Measurements from ENCODE around the gene VIPR2. TPM values are rescaled to one million over a fixed set of nuclear protein-coding genes. Genes with fewer than 3 reads are reported as not detected.
"Not testable (repeated sequence)": the region's sequence is repeated elsewhere in the genome, so short reads cannot be mapped to it uniquely, and the experiment has no call there.

VIPR2 gene, protein sequence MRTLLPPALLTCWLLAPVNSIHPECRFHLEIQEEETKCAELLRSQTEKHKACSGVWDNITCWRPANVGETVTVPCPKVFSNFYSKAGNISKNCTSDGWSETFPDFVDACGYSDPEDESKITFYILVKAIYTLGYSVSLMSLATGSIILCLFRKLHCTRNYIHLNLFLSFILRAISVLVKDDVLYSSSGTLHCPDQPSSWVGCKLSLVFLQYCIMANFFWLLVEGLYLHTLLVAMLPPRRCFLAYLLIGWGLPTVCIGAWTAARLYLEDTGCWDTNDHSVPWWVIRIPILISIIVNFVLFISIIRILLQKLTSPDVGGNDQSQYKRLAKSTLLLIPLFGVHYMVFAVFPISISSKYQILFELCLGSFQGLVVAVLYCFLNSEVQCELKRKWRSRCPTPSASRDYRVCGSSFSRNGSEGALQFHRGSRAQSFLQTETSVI
- total RNA-seq = 1 to 10 TPM in 1 of 2 experiments, under 1 TPM in 1; 0.83 to 1.7 TPM

- Mint-ChIP-seq H3K27me3 (ENCODE audit: low read depth) (peaks cover 44% of the 10 kb centered on the region), H3K36me3 (ENCODE audit: low read depth) (no peaks in the 10 kb centered on the region), H3K9me3 (no peaks in the 10 kb centered on the region), H3K4me1 (ENCODE audit: low read depth) (peaks cover 4% of the 10 kb centered on the region), H3K4me3 (peak within 1 kb of the TSS; percentile 72), H3K27ac (no peak within 1 kb of the TSS)
- intact Hi-C loops (cut with micrococcal nuclease) = loop anchor here (2.0 to 5.0 kb wide), 2 partner anchors 52 to 143 kb away; no protein-coding TSS in a partner anchor
- CTCF ChIA-PET = interaction anchor here (1.4 kb wide), 1 partner anchor 168 kb away, joined by 3 read pairs; no protein-coding TSS in a partner anchor
- DNase-seq = peak; percentile 42
Observed at GRCh38 chr7:159144758-159145489, at the start of gene VIPR2. Gene VIPR2, minus strand, starts transcription at chr7:159144867. Its CDS starts 96 bp downstream, at chr7:159144771.

GRCh38 chr7:159193543-159194090, 49.0 kb upstream of the VIPR2 start:
- Mint-ChIP-seq H3K4me3 (no peak overlapping the region), H3K27me3 (ENCODE audit: low read depth) (no peaks in the 10 kb centered on the region), H3K4me1 (ENCODE audit: low read depth) (peaks cover 28% of the 10 kb centered on the region), H3K9me3 (no peaks in the 10 kb centered on the region), H3K36me3 (ENCODE audit: low read depth) (no peaks in the 10 kb centered on the region), H3K27ac (no peak overlapping the region)
- intact Hi-C loops (cut with micrococcal nuclease) = no loop called here
- CTCF ChIA-PET = no interaction called here
- DNase-seq = no peak

DNA sequence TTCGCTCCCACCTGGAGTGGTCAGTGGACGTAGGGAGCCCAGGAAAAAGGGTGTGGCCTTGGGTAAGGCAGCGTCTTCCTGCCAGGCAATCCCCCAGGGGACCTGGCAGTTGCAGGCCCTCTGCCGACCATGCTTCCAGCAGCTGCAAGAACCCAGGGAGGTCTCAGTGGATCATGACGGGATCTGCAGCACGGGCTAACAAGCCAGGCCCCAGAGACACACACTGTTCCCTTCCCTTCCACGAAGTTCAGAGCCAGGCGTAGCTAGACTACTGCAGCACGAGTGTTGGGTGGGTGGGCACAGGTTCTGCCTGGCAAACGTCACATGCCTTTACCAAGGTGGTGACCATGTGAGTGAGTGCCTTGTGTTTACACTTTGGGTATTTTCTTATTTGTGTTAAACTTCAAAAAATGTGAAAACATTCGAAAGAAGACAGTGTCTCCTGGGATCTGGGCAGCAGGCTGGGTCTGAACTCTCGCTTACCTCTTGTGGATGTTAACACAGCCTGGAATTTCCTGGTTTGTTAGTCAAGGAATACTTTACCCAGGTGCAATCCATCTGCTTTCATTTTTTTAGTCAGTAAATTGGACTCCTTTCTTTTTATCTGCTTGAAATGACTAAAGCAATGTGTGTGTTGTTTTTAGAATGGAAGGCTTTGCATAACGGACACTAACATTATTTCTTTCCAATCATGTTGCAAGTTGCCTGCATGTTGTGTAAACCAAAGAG, 48.2 kb upstream of the VIPR2 start:
- Mint-ChIP-seq H3K27ac (no peak overlapping the region), H3K36me3 (ENCODE audit: low read depth) (no peaks in the 10 kb centered on the region), H3K4me3 (no peak overlapping the region), H3K4me1 (ENCODE audit: low read depth) (peaks cover 25% of the 10 kb centered on the region), H3K9me3 (no peaks in the 10 kb centered on the region), H3K27me3 (ENCODE audit: low read depth) (no peaks in the 10 kb centered on the region)
- DNase-seq = no peak
- CTCF ChIA-PET = interaction anchor here (1.3 kb wide), 1 partner anchor 9 kb away, joined by 4 read pairs; no protein-coding TSS in a partner anchor
- intact Hi-C loops (cut with micrococcal nuclease) = no loop called here

- CTCF ChIA-PET = interaction anchor here (1.3 kb wide), 1 partner anchor 8 kb away, joined by 4 read pairs; no protein-coding TSS in a partner anchor
- intact Hi-C loops (cut with micrococcal nuclease) = no loop called here
- H3K36me3 Mint-ChIP-seq (ENCODE audit: low read depth) = no peaks in the 10 kb centered on the region
- no peak overlapping the region for H3K4me3 Mint-ChIP-seq
- H3K9me3 Mint-ChIP-seq = no peaks in the 10 kb centered on the region
- H3K27me3 Mint-ChIP-seq (ENCODE audit: low read depth) = no peaks in the 10 kb centered on the region
- no peak overlapping the region for H3K27ac Mint-ChIP-seq
- H3K4me1 Mint-ChIP-seq (ENCODE audit: low read depth) = peaks cover 16% of the 10 kb centered on the region
- DNase-seq = no peak
Observed at GRCh38 chr7:159192013-159192412, 47.3 kb upstream of the VIPR2 start.

DNA sequence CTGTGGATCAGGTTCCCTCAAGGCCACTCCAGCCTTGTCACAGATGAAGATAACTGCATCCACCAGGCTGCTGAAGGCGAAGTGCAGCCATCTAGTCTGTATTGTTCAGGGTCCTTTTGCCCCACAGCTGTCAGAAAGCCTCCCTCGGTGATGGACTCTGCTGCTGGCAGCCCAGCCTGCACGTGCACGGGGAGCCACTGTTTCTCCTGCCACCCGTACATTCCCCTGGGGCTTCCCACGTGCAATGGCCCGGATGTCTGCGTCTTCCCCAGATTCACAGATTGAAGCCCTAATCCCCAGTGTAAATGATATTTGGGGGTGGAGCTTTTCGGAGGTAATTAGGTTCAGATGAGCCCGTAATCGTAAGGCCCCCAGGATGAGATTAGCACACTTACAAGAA, 46.6 kb upstream of the VIPR2 start:
- Mint-ChIP-seq H3K27me3 (ENCODE audit: low read depth) (peaks cover 7% of the 10 kb centered on the region), H3K4me3 (no peak overlapping the region), H3K36me3 (ENCODE audit: low read depth) (no peaks in the 10 kb centered on the region), H3K27ac (no peak overlapping the region), H3K9me3 (no peaks in the 10 kb centered on the region), H3K4me1 (ENCODE audit: low read depth) (peaks cover 10% of the 10 kb centered on the region)
- CTCF ChIA-PET = no interaction called here
- intact Hi-C loops (cut with micrococcal nuclease) = no loop called here
- no peak for DNase-seq

- no peak for DNase-seq
- H3K9me3 Mint-ChIP-seq = peaks cover 3% of the 10 kb centered on the region
- H3K36me3 Mint-ChIP-seq (ENCODE audit: low read depth) = peaks cover 4% of the 10 kb centered on the region
- H3K27me3 Mint-ChIP-seq (ENCODE audit: low read depth) = peaks cover 22% of the 10 kb centered on the region
- H3K4me1 Mint-ChIP-seq (ENCODE audit: low read depth) = no peaks in the 10 kb centered on the region
- no peak overlapping the region for H3K4me3 Mint-ChIP-seq
- H3K27ac Mint-ChIP-seq = no peak overlapping the region
- intact Hi-C loops (cut with micrococcal nuclease) = no loop called here
- CTCF ChIA-PET = no interaction called here
Observed at GRCh38 chr7:159188011-159188410, 43.3 kb upstream of the VIPR2 start.

GRCh38 chr7:159179241-159179640, 34.6 kb upstream of the VIPR2 start:
- Mint-ChIP-seq H3K27me3 (ENCODE audit: low read depth) (peaks cover 4% of the 10 kb centered on the region), H3K4me3 (no peak overlapping the region), H3K9me3 (peaks cover 2% of the 10 kb centered on the region), H3K4me1 (ENCODE audit: low read depth) (peaks cover 8% of the 10 kb centered on the region), H3K36me3 (ENCODE audit: low read depth) (no peaks in the 10 kb centered on the region), H3K27ac (no peak overlapping the region)
- intact Hi-C loops (cut with micrococcal nuclease) = no loop called here
- CTCF ChIA-PET = no interaction called here
- DNase-seq = no peak

DNA sequence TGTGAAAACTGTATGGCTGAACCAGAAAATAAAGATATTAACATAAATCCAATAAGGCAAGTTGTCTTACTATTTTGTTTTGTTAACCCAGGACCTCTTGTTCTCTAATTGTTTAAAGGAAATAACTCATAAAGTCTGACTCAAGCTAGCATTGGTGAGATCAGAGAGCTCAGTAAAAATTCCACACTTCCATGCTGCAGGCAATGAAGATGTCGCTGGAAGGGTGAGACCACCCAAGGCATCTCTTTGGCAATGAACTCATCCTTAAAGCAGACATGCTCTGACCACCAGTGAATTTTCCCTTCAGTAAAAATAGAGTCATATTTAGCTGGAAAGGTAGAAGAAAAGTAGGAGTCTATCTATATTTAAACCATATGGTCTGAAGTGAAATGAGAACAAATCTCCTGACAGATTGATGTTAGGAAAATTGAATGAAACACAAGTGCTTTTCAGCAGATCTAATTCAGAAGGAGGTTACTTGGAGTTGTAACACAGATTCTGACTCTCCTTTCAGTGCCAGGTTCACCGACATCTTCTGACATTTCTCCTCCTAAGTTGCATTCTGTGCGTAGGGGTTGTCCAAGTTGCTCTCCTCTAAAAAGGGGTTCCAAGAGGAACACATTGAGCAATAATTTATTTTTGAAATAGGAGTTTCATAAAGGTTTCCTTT, 32.8 kb upstream of the VIPR2 start:
- no peak for DNase-seq
- Mint-ChIP-seq H3K4me1 (ENCODE audit: low read depth) (peaks cover 10% of the 10 kb centered on the region), H3K27me3 (ENCODE audit: low read depth) (peaks cover 7% of the 10 kb centered on the region), H3K9me3 (peaks cover 4% of the 10 kb centered on the region), H3K4me3 (no peak overlapping the region), H3K36me3 (ENCODE audit: low read depth) (no peaks in the 10 kb centered on the region), H3K27ac (no peak overlapping the region)
- CTCF ChIA-PET = no interaction called here
- intact Hi-C loops (cut with micrococcal nuclease) = no loop called here

DNA sequence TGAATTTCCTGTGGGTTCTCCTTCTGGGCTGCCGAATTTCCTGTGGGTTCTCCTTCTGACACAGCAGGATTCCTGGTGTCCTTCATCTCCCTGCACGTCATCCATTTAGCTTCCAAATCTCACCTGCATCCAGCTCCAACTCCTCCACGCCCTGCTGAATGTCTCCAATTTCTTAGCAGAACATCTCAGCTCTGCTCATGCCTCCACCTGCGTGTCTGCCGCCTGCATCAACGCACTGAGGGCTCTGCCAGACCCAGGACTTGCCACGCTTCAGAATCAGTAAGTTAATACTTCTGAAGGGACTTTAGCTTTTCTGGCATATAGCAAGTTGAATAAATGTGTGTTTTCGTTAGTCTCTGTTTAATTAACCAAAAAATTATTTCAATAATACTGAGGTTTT, 31.1 kb upstream of the VIPR2 start:
- peaks cover 7% of the 10 kb centered on the region for H3K27me3 Mint-ChIP-seq (ENCODE audit: low read depth)
- peaks cover 4% of the 10 kb centered on the region for H3K9me3 Mint-ChIP-seq
- H3K27ac Mint-ChIP-seq = no peak overlapping the region
- DNase-seq = no peak
- H3K4me3 Mint-ChIP-seq = no peak overlapping the region
- no peaks in the 10 kb centered on the region for H3K36me3 Mint-ChIP-seq (ENCODE audit: low read depth)
- CTCF ChIA-PET = no interaction called here
- peaks cover 10% of the 10 kb centered on the region for H3K4me1 Mint-ChIP-seq (ENCODE audit: low read depth)
- intact Hi-C loops (cut with micrococcal nuclease) = no loop called here

GRCh38 chr7:159175100-159175499, 30.4 kb upstream of the VIPR2 start:
- H3K9me3 Mint-ChIP-seq; H3K27ac Mint-ChIP-seq; H3K4me3 Mint-ChIP-seq; H3K36me3 Mint-ChIP-seq (ENCODE audit: low read depth); intact Hi-C loops (cut with micrococcal nuclease); DNase-seq; H3K27me3 Mint-ChIP-seq (ENCODE audit: low read depth): not testable (repeated sequence)
- CTCF ChIA-PET = interaction anchor here (0.9 kb wide), 1 partner anchor 13 kb away, joined by 3 read pairs; no protein-coding TSS in a partner anchor
- H3K4me1 Mint-ChIP-seq (ENCODE audit: low read depth) = peaks cover 10% of the 10 kb centered on the region

DNA sequence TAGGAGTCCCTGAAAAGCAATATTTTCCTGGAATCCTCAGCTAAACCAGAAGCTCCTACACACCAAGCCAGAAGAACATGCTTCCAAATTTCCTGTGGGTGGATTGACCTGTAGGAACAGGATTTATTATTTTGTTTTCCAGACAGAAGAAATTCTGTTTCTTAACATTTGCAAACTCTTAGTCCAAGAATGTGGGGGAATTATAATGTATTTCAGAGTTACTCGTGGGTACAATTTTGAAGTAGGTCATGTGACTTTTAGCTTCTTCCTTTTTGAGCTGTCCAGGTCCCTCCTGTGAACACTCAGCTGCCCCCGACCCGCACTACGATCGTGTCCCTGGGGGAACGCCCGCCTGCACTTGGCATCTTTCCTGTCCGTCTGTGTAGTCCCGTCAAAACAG, 27.7 kb upstream of the VIPR2 start:
- Mint-ChIP-seq H3K27ac (no peak overlapping the region), H3K4me1 (ENCODE audit: low read depth) (peaks cover 10% of the 10 kb centered on the region)

More for the DNA sequence above, 27.7 kb upstream of the VIPR2 start:
- CTCF ChIA-PET = no interaction called here
- Mint-ChIP-seq H3K4me3 (no peak overlapping the region), H3K27me3 (ENCODE audit: low read depth) (peaks cover 2% of the 10 kb centered on the region), H3K36me3 (ENCODE audit: low read depth) (no peaks in the 10 kb centered on the region), H3K9me3 (peaks cover 4% of the 10 kb centered on the region)
- no peak for DNase-seq
- intact Hi-C loops (cut with micrococcal nuclease) = no loop called here
